Astrocyte (in vitro differentiated cells and primary cell): ENCODE measurements around the gene IQUB. TPM values are rescaled to one million over a fixed set of nuclear protein-coding genes. Genes with fewer than 3 reads are reported as not detected.

Experiments
- DNase-seq: peaks from one replicate; pipeline ENCODE4 v3.0.0-alpha.2; 2010; ENCODE audit warnings: low read depth
- FAIRE-seq: peaks from 2 replicates; lab custom pipeline; 2011; peaks lifted over from hg19 to GRCh38; lab: Jason Lieb, UNC
- H2AFZ ChIP-seq: 2 replicates; pipeline ENCODE4 v1.6.0; 2012; ENCODE audit warnings: low read depth, low read length, inconsistent platforms
- H3K27ac ChIP-seq: 2 replicates; pipeline ENCODE4 v1.5.1; 2011; ENCODE audit warnings: low read depth, low read length, inconsistent platforms
- H3K27me3 ChIP-seq: 2 replicates; pipeline ENCODE4 v1.6.0; 2011; ENCODE audit warnings: low read length, inconsistent platforms; ENCODE audit not compliant: insufficient read depth
- H3K36me3 ChIP-seq: 2 replicates; pipeline ENCODE4 v1.5.1; 2011; ENCODE audit warnings: low read length, inconsistent platforms; ENCODE audit not compliant: insufficient read depth
- H3K4me1 ChIP-seq: 2 replicates; pipeline ENCODE4 v1.5.1; 2011; ENCODE audit warnings: low read length, inconsistent platforms; ENCODE audit not compliant: insufficient read depth
- H3K4me2 ChIP-seq: 2 replicates; pipeline ENCODE4 v1.6.0; 2012; ENCODE audit warnings: low read length, inconsistent platforms
- H3K4me3 ChIP-seq: 2 replicates; pipeline ENCODE4 v1.5.1; 2011; ENCODE audit warnings: low read depth, mild to moderate bottlenecking, low read length, inconsistent platforms; ENCODE audit not compliant: insufficient read depth
- H3K79me2 ChIP-seq: 2 replicates; pipeline ENCODE4 v1.6.0; 2012; ENCODE audit warnings: mild to moderate bottlenecking, low read length, inconsistent platforms; ENCODE audit not compliant: insufficient read depth
- H3K9ac ChIP-seq: 2 replicates; pipeline ENCODE4 v1.6.0; 2012; ENCODE audit warnings: mild to moderate bottlenecking, low read length, inconsistent platforms
- H3K9me3 ChIP-seq: 2 replicates; pipeline ENCODE4 v1.5.1; 2012; ENCODE audit warnings: low read depth, mild to moderate bottlenecking, low read length, inconsistent platforms; ENCODE audit not compliant: insufficient read depth
- H4K20me1 ChIP-seq: 2 replicates; pipeline ENCODE4 v1.6.0; 2012; ENCODE audit warnings: low read length, inconsistent platforms; ENCODE audit not compliant: insufficient read depth
- H3K27ac Mint-ChIP-seq: one replicate; pipeline ENCODE4 v1.8.0; 2021; ENCODE audit warnings: mild to moderate bottlenecking, mixed read lengths; ENCODE audit not compliant: unreplicated experiment
- H3K27me3 Mint-ChIP-seq: one replicate; pipeline ENCODE4 v1.8.0; 2021; ENCODE audit warnings: low read depth, mixed read lengths; ENCODE audit not compliant: unreplicated experiment
- H3K36me3 Mint-ChIP-seq: one replicate; pipeline ENCODE4 v1.8.0; 2021; ENCODE audit warnings: low read depth, mixed read lengths; ENCODE audit not compliant: unreplicated experiment
- H3K4me1 Mint-ChIP-seq: one replicate; pipeline ENCODE4 v1.8.0; 2021; ENCODE audit warnings: low read depth, mixed read lengths; ENCODE audit not compliant: unreplicated experiment
- H3K4me3 Mint-ChIP-seq: one replicate; pipeline ENCODE4 v1.8.0; 2021; ENCODE audit warnings: mild to moderate bottlenecking, moderate library complexity, mixed read lengths; ENCODE audit not compliant: unreplicated experiment
- H3K9me3 Mint-ChIP-seq: one replicate; pipeline ENCODE4 v1.8.0; 2021; ENCODE audit warnings: mild to moderate bottlenecking, mixed read lengths; ENCODE audit not compliant: unreplicated experiment
- EZH2 ChIP-seq: IDR thresholded peaks from 2 replicates; pipeline ENCODE4 v1.6.1; 2012; ENCODE audit warnings: mild to moderate bottlenecking, low read length, inconsistent platforms; ENCODE audit not compliant: insufficient read depth
- total RNA-seq: library from RNA; stranded (reverse); gene quantifications from 2 replicates; pipeline ENCODE4 v1.2.1, GENCODE V29; 2021
- TF ChIP-seq, protein P1 (sequence below): IDR thresholded peaks from 2 replicates; pipeline ENCODE4 v1.5.1; 2011; ENCODE audit warnings: low read depth, mild to moderate bottlenecking, inconsistent platforms, low read length, moderate library complexity; ENCODE audit not compliant: insufficient read depth

The IQUB gene
- total RNA-seq, 1 donor from 2014 or later, result 0.59 TPM

DNA sequence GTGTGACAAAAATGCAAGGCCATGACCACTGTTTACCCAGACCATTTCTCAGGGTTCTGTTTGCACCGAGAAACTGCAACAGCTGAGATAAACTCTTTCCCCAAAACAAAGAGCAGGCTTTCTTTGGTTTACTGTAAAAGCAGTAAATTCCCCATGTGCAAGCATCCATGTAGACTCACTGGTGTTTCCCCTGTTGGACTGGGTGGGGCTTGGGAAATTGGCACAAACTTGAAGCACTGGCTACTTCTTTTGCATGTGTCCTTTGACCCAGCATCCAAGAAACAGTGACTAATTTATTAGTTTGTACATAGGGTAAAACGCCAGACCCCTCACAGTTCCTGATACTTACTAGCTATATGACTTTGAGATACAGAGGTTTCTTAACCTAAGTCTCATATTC, 12.3 kb downstream of the IQUB start:
- no peaks in the 10 kb centered on the region for H3K4me1 Mint-ChIP-seq
- Histone ChIP-seq H3K36me3 (no peaks in the 10 kb centered on the region), H3K9me3 (no peaks in the 10 kb centered on the region), H3K4me3 (no peak overlapping the region), H2AFZ (no peak overlapping the region), H3K4me2 (no peak overlapping the region), H3K27ac (no peak overlapping the region), H3K4me1 (no peaks in the 10 kb centered on the region), H3K79me2 (no peaks in the 10 kb centered on the region), H4K20me1 (no peaks in the 10 kb centered on the region), H3K27me3 (no peaks in the 10 kb centered on the region), H3K9ac (no peak overlapping the region)
- no peaks in the 10 kb centered on the region for H3K9me3 Mint-ChIP-seq
- H3K36me3 Mint-ChIP-seq, result no peaks in the 10 kb centered on the region
- no peak for TF ChIP-seq EZH2
- TF ChIP-seq, protein P1, sequence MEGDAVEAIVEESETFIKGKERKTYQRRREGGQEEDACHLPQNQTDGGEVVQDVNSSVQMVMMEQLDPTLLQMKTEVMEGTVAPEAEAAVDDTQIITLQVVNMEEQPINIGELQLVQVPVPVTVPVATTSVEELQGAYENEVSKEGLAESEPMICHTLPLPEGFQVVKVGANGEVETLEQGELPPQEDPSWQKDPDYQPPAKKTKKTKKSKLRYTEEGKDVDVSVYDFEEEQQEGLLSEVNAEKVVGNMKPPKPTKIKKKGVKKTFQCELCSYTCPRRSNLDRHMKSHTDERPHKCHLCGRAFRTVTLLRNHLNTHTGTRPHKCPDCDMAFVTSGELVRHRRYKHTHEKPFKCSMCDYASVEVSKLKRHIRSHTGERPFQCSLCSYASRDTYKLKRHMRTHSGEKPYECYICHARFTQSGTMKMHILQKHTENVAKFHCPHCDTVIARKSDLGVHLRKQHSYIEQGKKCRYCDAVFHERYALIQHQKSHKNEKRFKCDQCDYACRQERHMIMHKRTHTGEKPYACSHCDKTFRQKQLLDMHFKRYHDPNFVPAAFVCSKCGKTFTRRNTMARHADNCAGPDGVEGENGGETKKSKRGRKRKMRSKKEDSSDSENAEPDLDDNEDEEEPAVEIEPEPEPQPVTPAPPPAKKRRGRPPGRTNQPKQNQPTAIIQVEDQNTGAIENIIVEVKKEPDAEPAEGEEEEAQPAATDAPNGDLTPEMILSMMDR, result no peak
- H3K27me3 Mint-ChIP-seq, result no peaks in the 10 kb centered on the region
- no peak overlapping the region for H3K27ac Mint-ChIP-seq
- FAIRE-seq (no peak), DNase-seq (no peak)
- no peak overlapping the region for H3K4me3 Mint-ChIP-seq

DNA sequence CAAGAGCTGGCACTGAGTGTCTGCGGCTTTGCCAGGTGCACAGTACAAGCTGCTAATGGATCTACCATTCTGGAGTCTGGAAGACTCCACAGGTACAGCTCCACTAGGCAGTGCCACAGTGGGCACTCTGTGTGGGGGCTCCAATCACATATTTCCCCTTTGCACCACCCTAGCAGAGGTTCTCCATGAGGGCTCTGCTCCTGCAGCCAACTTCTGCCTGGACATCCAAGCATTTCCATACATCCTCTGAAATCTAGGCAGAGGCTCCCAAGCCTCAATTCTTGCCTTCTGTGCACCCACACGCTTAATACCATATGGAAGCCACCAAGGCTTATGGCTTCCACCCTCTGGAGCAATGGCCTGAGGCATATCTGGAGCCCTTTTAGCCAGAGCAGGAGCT, 29.2 kb downstream of the IQUB start:
- Histone ChIP-seq H3K79me2 (no peaks in the 10 kb centered on the region), H3K4me1 (no peaks in the 10 kb centered on the region), H3K36me3 (no peaks in the 10 kb centered on the region), H3K9ac (no peak overlapping the region), H4K20me1 (no peaks in the 10 kb centered on the region), H3K4me2 (no peak overlapping the region), H3K27me3 (no peaks in the 10 kb centered on the region), H2AFZ (no peak overlapping the region), H3K9me3 (no peaks in the 10 kb centered on the region), H3K27ac (no peak overlapping the region), H3K4me3 (no peak overlapping the region)
- Mint-ChIP-seq H3K9me3 (peaks cover 9% of the 10 kb centered on the region), H3K4me1 (no peaks in the 10 kb centered on the region), H3K27ac (no peak overlapping the region), H3K27me3 (no peaks in the 10 kb centered on the region), H3K4me3 (no peak overlapping the region), H3K36me3 (peaks cover 3% of the 10 kb centered on the region)
- DNase-seq (no peak), FAIRE-seq (no peak)
- TF ChIP-seq EZH2, result no peak
- TF ChIP-seq, protein P1, result no peak

DNA sequence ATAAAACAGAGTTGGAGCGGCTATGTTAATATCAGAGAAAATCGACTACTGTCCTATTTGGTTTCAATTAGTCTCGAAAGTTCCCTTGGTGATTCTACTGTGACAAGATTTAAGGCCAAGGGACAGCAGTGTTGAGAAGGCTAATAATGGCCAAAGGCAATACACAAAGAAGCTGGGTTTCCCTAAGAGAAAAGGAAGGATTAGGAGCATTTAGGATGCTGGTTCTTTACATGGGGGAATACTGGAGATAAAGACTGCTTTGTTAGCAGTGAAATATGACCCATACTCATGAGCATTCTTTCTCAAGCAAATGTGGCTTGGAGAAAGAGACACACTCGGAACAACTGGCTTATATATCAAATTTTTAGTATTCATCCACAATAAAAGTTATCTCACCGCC, 32.2 kb downstream of the IQUB start:
- Mint-ChIP-seq H3K4me1 (no peaks in the 10 kb centered on the region), H3K27me3 (no peaks in the 10 kb centered on the region), H3K36me3 (peaks cover 3% of the 10 kb centered on the region), H3K9me3 (peaks cover 9% of the 10 kb centered on the region), H3K27ac (no peak overlapping the region), H3K4me3 (no peak overlapping the region)
- TF ChIP-seq, protein P1, result no peak
- no peak for TF ChIP-seq EZH2
- H3K36me3 ChIP-seq, result no peaks in the 10 kb centered on the region
- H3K4me1 ChIP-seq, result no peaks in the 10 kb centered on the region
- H3K4me3 ChIP-seq, result no peak overlapping the region
- no peaks in the 10 kb centered on the region for H3K9me3 ChIP-seq
- no peak overlapping the region for H3K4me2 ChIP-seq
- H3K9ac ChIP-seq, result no peak overlapping the region
- H3K27ac ChIP-seq, result no peak overlapping the region
- no peaks in the 10 kb centered on the region for H4K20me1 ChIP-seq
- no peak for DNase-seq
- no peaks in the 10 kb centered on the region for H3K27me3 ChIP-seq
- no peaks in the 10 kb centered on the region for H3K79me2 ChIP-seq
- H2AFZ ChIP-seq, result no peak overlapping the region
- FAIRE-seq, result no peak
